Uterus (tissue), 2 donors: Measurements from ENCODE around the gene PACS1.

Source experiments
- POLR2A ChIP-seq, 2 donors: fragments of 450-650 bp; IDR thresholded peaks; one replicate each; pipeline ENCODE4 v1.6.1; 2016; ENCODE audit warnings: antibody characterized with exemption in 2 of 2, mild to moderate bottlenecking in 1 of 2, moderate library complexity in 1 of 2
- TF ChIP-seq, protein P1 (sequence below), 4 experiments: fragments of 200-600 bp in 2 of 4; fragments of 450-650 bp in 2 of 4; sonication (generic) in 2 of 4; IDR thresholded peaks; one replicate each; pipeline ENCODE4 v1.5.1; 2016 to 2019; ENCODE audit warnings: antibody characterized with exemption in 4 of 4, mild to moderate bottlenecking in 2 of 4, moderate library complexity in 1 of 4

DNA sequence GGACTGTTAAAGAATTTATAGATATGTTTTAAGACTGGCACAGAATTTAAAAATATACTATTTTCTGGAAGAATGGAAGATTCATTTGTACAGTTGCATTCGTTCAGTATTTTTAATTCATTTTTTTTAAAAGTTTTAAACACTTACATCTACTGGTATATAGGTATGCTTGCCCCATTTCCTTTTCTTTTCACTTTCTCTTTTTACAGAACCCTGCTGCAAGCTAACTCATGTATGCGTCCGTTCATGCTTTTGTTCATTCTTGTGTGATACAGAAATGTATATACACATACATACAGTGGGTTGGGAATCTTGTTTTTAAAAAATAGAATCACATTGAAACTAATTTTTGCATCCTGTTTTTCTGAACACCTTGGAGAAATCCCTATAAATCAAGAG is 31.0 kb downstream of the PACS1 start:
- TF ChIP-seq, protein P1, sequence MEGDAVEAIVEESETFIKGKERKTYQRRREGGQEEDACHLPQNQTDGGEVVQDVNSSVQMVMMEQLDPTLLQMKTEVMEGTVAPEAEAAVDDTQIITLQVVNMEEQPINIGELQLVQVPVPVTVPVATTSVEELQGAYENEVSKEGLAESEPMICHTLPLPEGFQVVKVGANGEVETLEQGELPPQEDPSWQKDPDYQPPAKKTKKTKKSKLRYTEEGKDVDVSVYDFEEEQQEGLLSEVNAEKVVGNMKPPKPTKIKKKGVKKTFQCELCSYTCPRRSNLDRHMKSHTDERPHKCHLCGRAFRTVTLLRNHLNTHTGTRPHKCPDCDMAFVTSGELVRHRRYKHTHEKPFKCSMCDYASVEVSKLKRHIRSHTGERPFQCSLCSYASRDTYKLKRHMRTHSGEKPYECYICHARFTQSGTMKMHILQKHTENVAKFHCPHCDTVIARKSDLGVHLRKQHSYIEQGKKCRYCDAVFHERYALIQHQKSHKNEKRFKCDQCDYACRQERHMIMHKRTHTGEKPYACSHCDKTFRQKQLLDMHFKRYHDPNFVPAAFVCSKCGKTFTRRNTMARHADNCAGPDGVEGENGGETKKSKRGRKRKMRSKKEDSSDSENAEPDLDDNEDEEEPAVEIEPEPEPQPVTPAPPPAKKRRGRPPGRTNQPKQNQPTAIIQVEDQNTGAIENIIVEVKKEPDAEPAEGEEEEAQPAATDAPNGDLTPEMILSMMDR (IDR thresholded peaks at IDR 0.05): no peak
- TF ChIP-seq POLR2A (IDR thresholded peaks at IDR 0.05): no peak
